PC-9 (cell line): ENCODE results near the gene KCNK10.

Source experiments
- CTCF ChIP-seq: fragments of 200-600 bp; sonication (generic); conservative IDR thresholded peaks from 2 replicates; pipeline ENCODE4 v1.6.1; 2017; ENCODE audit warnings: mixed run types, antibody characterized with exemption, mild to moderate bottlenecking, moderate library complexity
- EZH2 ChIP-seq: fragments of 200-600 bp; sonication (generic); IDR thresholded peaks from 2 replicates; pipeline ENCODE4 v1.8.0; 2017; ENCODE audit warnings: antibody characterized with exemption, low read depth

GRCh38 chr14:88297306-88297705 is 25.8 kb downstream of the KCNK10 start:
- TF ChIP-seq EZH2: no peak
- no peak for TF ChIP-seq CTCF
